HEK293 (cell line): ENCODE measurements around the gene IL11.

Experiments
- CTCF ChIA-PET: fragments of 350-600 bp; formaldehyde crosslinking; extraction: SDS; loops from one replicate; lab custom pipeline; 2021; ENCODE audit warnings: antibody characterized with exemption; lab: Yijun Ruan, JAX
- POLR2A ChIA-PET: fragments of 300-600 bp; formaldehyde crosslinking; extraction: SDS; loops from one replicate; lab custom pipeline; 2020; ENCODE audit warnings: antibody characterized with exemption, inconsistent platforms; lab: Yijun Ruan, JAX
- H3K27ac ChIP-seq: fragments of 200-500 bp; sonication (Bioruptor generic); 2 replicates; pipeline ENCODE4 v1.5.1; 2014; ENCODE audit warnings: low read depth, low read length, control low read depth, inconsistent platforms; ENCODE audit errors: extremely low read depth
- H3K36me3 ChIP-seq, 2 experiments: fragments of 200-500 bp in 1 of 2; sonication (Bioruptor generic) in 1 of 2; 1 replicate in 1 of 2; 2 replicates in 1 of 2; pipeline ENCODE4 v1.5.1; 2014 to 2017; ENCODE audit warnings: inconsistent platforms in 2 of 2, low read length in 2 of 2; ENCODE audit not compliant: control insufficient read depth in 2 of 2, insufficient read depth in 1 of 2
- H3K4me1 ChIP-seq: fragments of 200-500 bp; sonication (Bioruptor generic); 2 replicates; pipeline ENCODE4 v1.5.1; 2014; ENCODE audit warnings: mild to moderate bottlenecking, low read length, inconsistent platforms; ENCODE audit not compliant: control insufficient read depth, insufficient read depth
- H3K4me3 ChIP-seq: 2 replicates; pipeline ENCODE4 v1.5.1; 2011; ENCODE audit warnings: low read depth, mild to moderate bottlenecking, control low read depth, low read length, moderate library complexity
- H3K9me3 ChIP-seq: fragments of 200-500 bp; sonication (Bioruptor generic); 2 replicates; pipeline ENCODE4 v1.5.1; 2014; ENCODE audit warnings: low read depth, low read length, inconsistent platforms; ENCODE audit not compliant: control insufficient read depth, insufficient read depth
- GLIS1 ChIP-seq: fragments of 450-650 bp; formaldehyde crosslinking; IDR thresholded peaks from 2 replicates; pipeline ENCODE4 v1.5.1; 2016; ENCODE audit warnings: missing biosample characterization, missing genetic modification characterization
- KLF9 ChIP-seq: fragments of 450-650 bp; formaldehyde crosslinking; IDR thresholded peaks from 2 replicates; pipeline ENCODE4 v1.5.1; 2016; ENCODE audit warnings: missing biosample characterization, missing genetic modification characterization, low read depth
- ZBTB49 ChIP-seq: fragments of 450-650 bp; formaldehyde crosslinking; IDR thresholded peaks from 2 replicates; pipeline ENCODE4 v1.5.1; 2016; ENCODE audit warnings: missing biosample characterization, missing genetic modification characterization, low read depth
- ZBTB7A ChIP-seq: fragments of 450-650 bp; formaldehyde crosslinking; IDR thresholded peaks from 2 replicates; pipeline ENCODE4 v1.5.1; 2016; ENCODE audit warnings: low read depth, missing biosample characterization, missing genetic modification characterization
- ZFP69B ChIP-seq: fragments of 450-650 bp; formaldehyde crosslinking; IDR thresholded peaks from 2 replicates; pipeline ENCODE4 v1.5.1; 2016; ENCODE audit warnings: missing biosample characterization, missing genetic modification characterization
- ZNF174 ChIP-seq: fragments of 450-650 bp; formaldehyde crosslinking; IDR thresholded peaks from 2 replicates; pipeline ENCODE4 v1.5.0; 2017; ENCODE audit warnings: missing biosample characterization, mild to moderate bottlenecking, missing genetic modification characterization
- ZNF280C ChIP-seq: fragments of 450-650 bp; formaldehyde crosslinking; IDR thresholded peaks from 2 replicates; pipeline ENCODE4 v1.5.1; 2016; ENCODE audit warnings: missing biosample characterization, missing genetic modification characterization
- ZNF548 ChIP-seq: fragments of 450-650 bp; formaldehyde crosslinking; IDR thresholded peaks from 2 replicates; pipeline ENCODE4 v1.5.1; 2016; ENCODE audit warnings: missing biosample characterization, missing genetic modification characterization
- ZNF596 ChIP-seq: fragments of 450-650 bp; IDR thresholded peaks from 2 replicates; pipeline ENCODE4 v1.5.0; 2018; ENCODE audit warnings: missing biosample characterization, mild to moderate bottlenecking, missing genetic modification characterization, moderate library complexity
- ZNF654 ChIP-seq: fragments of 450-650 bp; formaldehyde crosslinking; IDR thresholded peaks from 2 replicates; pipeline ENCODE4 v1.5.1; 2016; ENCODE audit warnings: low read depth, missing biosample characterization, missing genetic modification characterization
- ZNF776 ChIP-seq: fragments of 450-650 bp; formaldehyde crosslinking; IDR thresholded peaks from 2 replicates; pipeline ENCODE4 v1.5.0; 2017; ENCODE audit warnings: missing biosample characterization, missing genetic modification characterization, borderline replicate concordance
- ZSCAN30 ChIP-seq: fragments of 450-650 bp; IDR thresholded peaks from 2 replicates; pipeline ENCODE4 v1.5.1; 2018; ENCODE audit warnings: missing biosample characterization, mild to moderate bottlenecking, missing genetic modification characterization, moderate library complexity
- TF ChIP-seq, protein P1 (sequence below): fragments of 450-650 bp; formaldehyde crosslinking; IDR thresholded peaks from 2 replicates; pipeline ENCODE4 v1.5.1; 2016; ENCODE audit warnings: missing biosample characterization, missing genetic modification characterization

Gene IL11

DNA sequence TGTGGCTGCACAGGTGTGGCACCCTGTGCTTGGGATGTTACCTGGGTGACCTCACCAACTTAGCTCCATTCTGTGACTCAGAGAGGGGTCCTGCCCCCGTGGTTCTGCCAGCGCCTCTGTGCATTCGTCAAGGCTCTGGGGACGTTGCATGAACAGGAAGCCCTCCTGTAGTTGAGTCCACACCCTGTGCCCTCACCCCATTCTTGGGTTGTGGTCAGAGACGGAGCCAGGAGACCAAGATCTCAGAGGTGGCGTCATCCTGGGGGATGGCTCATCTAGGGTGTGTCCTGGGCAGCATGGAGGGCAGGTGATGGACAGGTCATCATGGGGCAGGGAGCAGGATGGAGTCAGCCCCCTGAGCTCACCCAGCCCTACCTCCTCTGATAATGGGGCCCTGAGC lies 18.2 kb downstream of the IL11 start:
- peaks cover 8% of the 10 kb centered on the region; the same call in 1 of the 2 replicates for H3K4me1 ChIP-seq
- CTCF ChIA-PET = interaction anchor here (0.7 kb wide), 1 partner anchor 66 kb away, joined by 3 read pairs; no protein-coding TSS in a partner anchor
- H3K27ac ChIP-seq = no peak overlapping the region
- POLR2A ChIA-PET = interaction anchor here (1.0 to 7.7 kb wide), 6 partner anchors 9 to 110 kb away, joined by 3 to 95 read pairs (median 5); partner anchors contain the start of genes ISOC2, KMT5C and UBE2S
- no peaks in the 10 kb centered on the region for H3K9me3 ChIP-seq
- H3K36me3 ChIP-seq = peaks cover 0 to 10% of the 10 kb centered on the region in 2 experiments; a peak in 1 of 3 replicates
- no peak overlapping the region for H3K4me3 ChIP-seq
- TF ChIP-seq GLIS1 (tag by site-specific recombination) = 0 out of 2 replicates have a peak, but pooled peaks have one; percentile 26
- no peak for TF ChIP-seq ZSCAN30 (tag by site-specific recombination)

GRCh38 chr19:55350620-55351315 lies 19.5 kb downstream of the IL11 start:
- peaks cover 0 to 17% of the 10 kb centered on the region in 2 experiments; a peak in 2 of 3 replicates for H3K36me3 ChIP-seq
- H3K4me1 ChIP-seq = peaks cover 8% of the 10 kb centered on the region; the same call in 1 of the 2 replicates
- ChIA-PET CTCF (interaction anchor here (0.5 to 3.8 kb wide), 6 partner anchors 11 to 256 kb away, joined by 3 to 22 read pairs (median 3); partner anchors contain the start of genes GARIN5B and KMT5C), POLR2A (interaction anchor here (0.6 to 7.7 kb wide), 6 partner anchors 12 to 91 kb away, joined by 3 to 95 read pairs (median 3); partner anchors contain the start of genes IL11, KMT5C and PPP6R1)
- no peak overlapping the region for H3K4me3 ChIP-seq
- no peak for TF ChIP-seq ZBTB49
- TF ChIP-seq KLF9 (tag by site-specific recombination) = no peak
- no peak for TF ChIP-seq ZNF654 (tag by site-specific recombination)
- no peak for TF ChIP-seq ZNF596
- no peak for TF ChIP-seq ZFP69B (tag by site-specific recombination)
- TF ChIP-seq ZNF174 (tag by site-specific recombination) = no peak
- TF ChIP-seq ZBTB7A (tag by site-specific recombination) = no peak
- TF ChIP-seq, protein P1, sequence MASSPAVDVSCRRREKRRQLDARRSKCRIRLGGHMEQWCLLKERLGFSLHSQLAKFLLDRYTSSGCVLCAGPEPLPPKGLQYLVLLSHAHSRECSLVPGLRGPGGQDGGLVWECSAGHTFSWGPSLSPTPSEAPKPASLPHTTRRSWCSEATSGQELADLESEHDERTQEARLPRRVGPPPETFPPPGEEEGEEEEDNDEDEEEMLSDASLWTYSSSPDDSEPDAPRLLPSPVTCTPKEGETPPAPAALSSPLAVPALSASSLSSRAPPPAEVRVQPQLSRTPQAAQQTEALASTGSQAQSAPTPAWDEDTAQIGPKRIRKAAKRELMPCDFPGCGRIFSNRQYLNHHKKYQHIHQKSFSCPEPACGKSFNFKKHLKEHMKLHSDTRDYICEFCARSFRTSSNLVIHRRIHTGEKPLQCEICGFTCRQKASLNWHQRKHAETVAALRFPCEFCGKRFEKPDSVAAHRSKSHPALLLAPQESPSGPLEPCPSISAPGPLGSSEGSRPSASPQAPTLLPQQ (tag by site-specific recombination) = no peak
- no peak for TF ChIP-seq ZNF548 (tag by site-specific recombination)
- no peak for TF ChIP-seq ZNF776
- no peak for TF ChIP-seq ZNF280C (tag by site-specific recombination)
- no peak overlapping the region for H3K27ac ChIP-seq
- no peaks in the 10 kb centered on the region for H3K9me3 ChIP-seq
